ENCODE data around the gene PIK3R5. TPM values are rescaled to one million over a fixed set of nuclear protein-coding genes. Genes with fewer than 3 reads are reported as not detected.

The PIK3R5 gene
- total RNA-seq, 1 donor from 2014 or later = 44.0 TPM

GRCh38 chr17:9006175-9006767 is 40.8 kb upstream of the PIK3R5 start:
- H3K27ac ChIP-seq = no peak overlapping the region
- no peak for TF ChIP-seq CTCF (IDR thresholded peaks at IDR 0.05)
- no peaks in the 10 kb centered on the region for H3K36me3 ChIP-seq
- DNase-seq = no peak
- H3K27me3 ChIP-seq (ENCODE audit: low read depth) = peaks cover 73% of the 10 kb centered on the region
- peaks cover 17% of the 10 kb centered on the region for H3K4me1 ChIP-seq
- no peaks in the 10 kb centered on the region for H3K9me3 ChIP-seq
- no peak overlapping the region for H3K4me3 ChIP-seq
- intact Hi-C loops (cut with DNase I) = no loop called here
- ATAC-seq = no peak

- Histone ChIP-seq H3K4me3 (no peak overlapping the region), H3K27me3 (ENCODE audit: low read depth) (peaks cover 78% of the 10 kb centered on the region), H3K9me3 (no peaks in the 10 kb centered on the region), H3K27ac (no peak overlapping the region), H3K36me3 (no peaks in the 10 kb centered on the region), H3K4me1 (peaks cover 17% of the 10 kb centered on the region)
- intact Hi-C loops (cut with DNase I) = no loop called here
- DNase-seq (no peak), ATAC-seq (no peak)
- TF ChIP-seq CTCF (IDR thresholded peaks at IDR 0.05) = no peak
These were observed 39.4 kb upstream of the PIK3R5 start for GRCh38 chr17:9004961-9005285.

- DNase-seq = no peak
- no peaks in the 10 kb centered on the region for H3K9me3 ChIP-seq
- no peak overlapping the region for H3K27ac ChIP-seq
- intact Hi-C loops (cut with DNase I) = no loop called here
- no peaks in the 10 kb centered on the region for H3K36me3 ChIP-seq
- ATAC-seq = peak in 1 of 2 donors; percentile 32
- H3K4me3 ChIP-seq = peak overlapping the region; percentile 23
- H3K27me3 ChIP-seq (ENCODE audit: low read depth) = peaks cover 84% of the 10 kb centered on the region
- peaks cover 17% of the 10 kb centered on the region for H3K4me1 ChIP-seq
- TF ChIP-seq CTCF (IDR thresholded peaks at IDR 0.05) = no peak
These were observed 38.8 kb upstream of the PIK3R5 start for GRCh38 chr17:9004132-9004960.

- Histone ChIP-seq H3K9me3 (no peaks in the 10 kb centered on the region), H3K4me3 (peak overlapping the region; percentile 45), H3K27me3 (ENCODE audit: low read depth) (peaks cover 76% of the 10 kb centered on the region), H3K36me3 (no peaks in the 10 kb centered on the region), H3K4me1 (peaks cover 17% of the 10 kb centered on the region), H3K27ac (no peak overlapping the region)
- ATAC-seq = no peak
- no peak for DNase-seq
- TF ChIP-seq CTCF (IDR thresholded peaks at IDR 0.05) = no peak
- intact Hi-C loops (cut with DNase I) = no loop called here
These were observed 38.0 kb upstream of the PIK3R5 start for GRCh38 chr17:9003355-9004131.

- Histone ChIP-seq H3K27ac (no peak overlapping the region), H3K36me3 (no peaks in the 10 kb centered on the region), H3K27me3 (ENCODE audit: low read depth) (peaks cover 73% of the 10 kb centered on the region), H3K9me3 (no peaks in the 10 kb centered on the region), H3K4me3 (peak overlapping the region; percentile 45), H3K4me1 (peaks cover 17% of the 10 kb centered on the region)
- DNase-seq (no peak), ATAC-seq (peak; percentile 37 to 61)
- intact Hi-C loops (cut with DNase I) = no loop called here
- peak; percentile 17 for TF ChIP-seq CTCF (IDR thresholded peaks at IDR 0.05)
These were observed 37.3 kb upstream of the PIK3R5 start for GRCh38 chr17:9002606-9003354.
